Osteoblast (primary cell): ENCODE data around the gene MRPL52. TPM values are rescaled to one million over a fixed set of nuclear protein-coding genes. Genes with fewer than 3 reads are reported as not detected.

Experiments
- DNase-seq: peaks from one replicate; pipeline ENCODE4 v3.0.0; 2011; ENCODE audit warnings: low spot score, mixed read lengths; ENCODE audit not compliant: insufficient read length; ENCODE audit errors: missing footprints
- H2AFZ ChIP-seq: 2 replicates; pipeline ENCODE4 v1.6.0; 2011; ENCODE audit warnings: mild to moderate bottlenecking, low read length
- H3K27ac ChIP-seq: 2 replicates; pipeline ENCODE4 v1.5.1; 2011; ENCODE audit warnings: mild to moderate bottlenecking, low read depth, low read length, moderate library complexity
- H3K27me3 ChIP-seq: 2 replicates; pipeline ENCODE4 v1.6.0; 2012; ENCODE audit warnings: mild to moderate bottlenecking, control low read depth, inconsistent platforms, low read length, moderate library complexity; ENCODE audit not compliant: insufficient read depth
- H3K36me3 ChIP-seq: 2 replicates; pipeline ENCODE4 v1.5.1; 2011; ENCODE audit warnings: mild to moderate bottlenecking, low read length, control low read depth, moderate library complexity; ENCODE audit not compliant: insufficient read depth
- H3K4me1 ChIP-seq: 2 replicates; pipeline ENCODE4 v1.5.1; 2011; ENCODE audit warnings: mild to moderate bottlenecking, low read length, control low read depth, moderate library complexity; ENCODE audit not compliant: insufficient read depth
- H3K4me2 ChIP-seq: 2 replicates; pipeline ENCODE4 v1.6.0; 2011; ENCODE audit warnings: mild to moderate bottlenecking, low read length; ENCODE audit not compliant: insufficient read depth
- H3K4me3 ChIP-seq: fragments of 200-600 bp; sonication (generic); 3 replicates; pipeline ENCODE4 v1.5.1; 2012; ENCODE audit warnings: mild to moderate bottlenecking, low read length, inconsistent platforms; ENCODE audit not compliant: insufficient read depth
- H3K79me2 ChIP-seq: 2 replicates; pipeline ENCODE4 v1.6.0; 2012; ENCODE audit warnings: mild to moderate bottlenecking, low read length, control low read depth, inconsistent platforms; ENCODE audit not compliant: insufficient read depth
- H3K9me3 ChIP-seq: 2 replicates; pipeline ENCODE4 v1.5.1; 2011; ENCODE audit warnings: low read depth, low read length, control low read depth
- H4K20me1 ChIP-seq: 2 replicates; pipeline ENCODE4 v1.6.0; 2012; ENCODE audit warnings: mild to moderate bottlenecking, low read length, control low read depth; ENCODE audit not compliant: insufficient read depth
- total RNA-seq: library from RNA; depleted of rRNA; stranded (reverse); fragments of >200 nt; gene quantifications from 2 replicates; pipeline ENCODE4 v1.2.3, GENCODE V29; 2012
- TF ChIP-seq, protein P1 (sequence below): IDR thresholded peaks from 2 replicates; pipeline ENCODE4 v1.5.1; 2011; ENCODE audit warnings: mild to moderate bottlenecking, low read depth, low read length, moderate library complexity; ENCODE audit errors: extremely low read depth

Gene MRPL52
- total RNA-seq, 1 donor = 31.5 TPM

DNA sequence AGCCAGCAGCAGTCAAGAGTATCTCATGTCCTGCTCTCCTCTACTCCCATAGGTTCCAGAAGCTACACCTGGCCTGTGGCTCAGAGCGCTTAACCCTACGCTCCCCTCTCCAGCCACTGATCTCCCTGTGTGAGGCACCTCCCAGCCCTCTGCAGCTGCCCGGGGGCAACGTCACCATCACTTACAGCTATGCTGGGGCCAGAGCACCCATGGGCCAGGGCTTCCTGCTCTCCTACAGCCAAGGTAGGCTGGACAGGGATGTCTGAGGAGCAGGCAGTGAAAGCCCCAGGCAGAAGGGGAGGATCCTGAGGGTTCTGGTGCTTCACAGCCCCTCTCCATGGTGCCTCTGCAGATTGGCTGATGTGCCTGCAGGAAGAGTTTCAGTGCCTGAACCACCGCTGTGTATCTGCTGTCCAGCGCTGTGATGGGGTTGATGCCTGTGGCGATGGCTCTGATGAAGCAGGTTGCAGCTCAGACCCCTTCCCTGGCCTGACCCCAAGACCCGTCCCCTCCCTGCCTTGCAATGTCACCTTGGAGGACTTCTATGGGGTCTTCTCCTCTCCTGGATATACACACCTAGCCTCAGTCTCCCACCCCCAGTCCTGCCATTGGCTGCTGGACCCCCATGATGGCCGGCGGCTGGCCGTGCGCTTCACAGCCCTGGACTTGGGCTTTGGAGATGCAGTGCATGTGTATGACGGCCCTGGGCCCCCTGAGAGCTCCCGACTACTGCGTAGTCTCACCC, 45.5 kb downstream of the MRPL52 start:
- H3K9me3 ChIP-seq = no peaks in the 10 kb centered on the region
- no peak overlapping the region for H2AFZ ChIP-seq
- no peaks in the 10 kb centered on the region for H3K27me3 ChIP-seq
- no peak overlapping the region for H3K4me3 ChIP-seq
- DNase-seq = peak; percentile 43
- peaks cover 53% of the 10 kb centered on the region for H3K36me3 ChIP-seq
- H3K4me2 ChIP-seq = no peak overlapping the region
- H3K4me1 ChIP-seq = peaks cover 21% of the 10 kb centered on the region
- H3K27ac ChIP-seq = no peak overlapping the region
- H3K79me2 ChIP-seq = peaks cover 33% of the 10 kb centered on the region
- peaks cover 24% of the 10 kb centered on the region for H4K20me1 ChIP-seq
- TF ChIP-seq, protein P1, sequence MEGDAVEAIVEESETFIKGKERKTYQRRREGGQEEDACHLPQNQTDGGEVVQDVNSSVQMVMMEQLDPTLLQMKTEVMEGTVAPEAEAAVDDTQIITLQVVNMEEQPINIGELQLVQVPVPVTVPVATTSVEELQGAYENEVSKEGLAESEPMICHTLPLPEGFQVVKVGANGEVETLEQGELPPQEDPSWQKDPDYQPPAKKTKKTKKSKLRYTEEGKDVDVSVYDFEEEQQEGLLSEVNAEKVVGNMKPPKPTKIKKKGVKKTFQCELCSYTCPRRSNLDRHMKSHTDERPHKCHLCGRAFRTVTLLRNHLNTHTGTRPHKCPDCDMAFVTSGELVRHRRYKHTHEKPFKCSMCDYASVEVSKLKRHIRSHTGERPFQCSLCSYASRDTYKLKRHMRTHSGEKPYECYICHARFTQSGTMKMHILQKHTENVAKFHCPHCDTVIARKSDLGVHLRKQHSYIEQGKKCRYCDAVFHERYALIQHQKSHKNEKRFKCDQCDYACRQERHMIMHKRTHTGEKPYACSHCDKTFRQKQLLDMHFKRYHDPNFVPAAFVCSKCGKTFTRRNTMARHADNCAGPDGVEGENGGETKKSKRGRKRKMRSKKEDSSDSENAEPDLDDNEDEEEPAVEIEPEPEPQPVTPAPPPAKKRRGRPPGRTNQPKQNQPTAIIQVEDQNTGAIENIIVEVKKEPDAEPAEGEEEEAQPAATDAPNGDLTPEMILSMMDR = no peak

DNA sequence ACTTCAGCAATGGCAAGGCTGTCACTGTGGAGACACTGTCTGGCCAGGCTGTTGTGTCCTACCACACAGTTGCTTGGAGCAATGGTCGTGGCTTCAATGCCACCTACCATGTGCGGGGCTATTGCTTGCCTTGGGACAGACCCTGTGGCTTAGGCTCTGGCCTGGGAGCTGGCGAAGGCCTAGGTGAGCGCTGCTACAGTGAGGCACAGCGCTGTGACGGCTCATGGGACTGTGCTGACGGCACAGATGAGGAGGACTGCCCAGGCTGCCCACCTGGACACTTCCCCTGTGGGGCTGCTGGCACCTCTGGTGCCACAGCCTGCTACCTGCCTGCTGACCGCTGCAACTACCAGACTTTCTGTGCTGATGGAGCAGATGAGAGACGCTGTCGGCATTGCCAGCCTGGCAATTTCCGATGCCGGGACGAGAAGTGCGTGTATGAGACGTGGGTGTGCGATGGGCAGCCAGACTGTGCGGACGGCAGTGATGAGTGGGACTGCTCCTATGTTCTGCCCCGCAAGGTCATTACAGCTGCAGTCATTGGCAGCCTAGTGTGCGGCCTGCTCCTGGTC, 46.1 kb downstream of the MRPL52 start:
- H3K4me3 ChIP-seq = no peak overlapping the region
- no peaks in the 10 kb centered on the region for H3K9me3 ChIP-seq
- H3K36me3 ChIP-seq = peaks cover 53% of the 10 kb centered on the region
- no peaks in the 10 kb centered on the region for H3K27me3 ChIP-seq
- H4K20me1 ChIP-seq = peaks cover 24% of the 10 kb centered on the region
- peaks cover 15% of the 10 kb centered on the region for H3K4me1 ChIP-seq
- no peak overlapping the region for H3K27ac ChIP-seq
- TF ChIP-seq, protein P1 = no peak
- H2AFZ ChIP-seq = no peak overlapping the region
- peaks cover 33% of the 10 kb centered on the region for H3K79me2 ChIP-seq
- no peak overlapping the region for H3K4me2 ChIP-seq
- peak; percentile 62 for DNase-seq

DNA sequence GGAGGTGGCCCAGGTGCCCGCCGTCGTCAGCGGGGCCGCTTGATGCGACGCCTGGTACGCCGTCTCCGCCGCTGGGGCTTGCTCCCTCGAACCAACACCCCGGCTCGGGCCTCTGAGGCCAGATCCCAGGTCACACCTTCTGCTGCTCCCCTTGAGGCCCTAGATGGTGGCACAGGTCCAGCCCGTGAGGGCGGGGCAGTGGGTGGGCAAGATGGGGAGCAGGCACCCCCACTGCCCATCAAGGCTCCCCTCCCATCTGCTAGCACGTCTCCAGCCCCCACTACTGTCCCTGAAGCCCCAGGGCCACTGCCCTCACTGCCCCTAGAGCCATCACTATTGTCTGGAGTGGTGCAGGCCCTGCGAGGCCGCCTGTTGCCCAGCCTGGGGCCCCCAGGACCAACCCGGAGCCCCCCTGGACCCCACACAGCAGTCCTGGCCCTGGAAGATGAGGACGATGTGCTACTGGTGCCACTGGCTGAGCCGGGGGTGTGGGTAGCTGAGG, 47.4 kb downstream of the MRPL52 start:
- H3K4me1 ChIP-seq = peaks cover 10% of the 10 kb centered on the region
- H3K36me3 ChIP-seq = peaks cover 53% of the 10 kb centered on the region
- no peak overlapping the region for H3K4me2 ChIP-seq
- no peaks in the 10 kb centered on the region for H3K9me3 ChIP-seq
- H3K27me3 ChIP-seq = no peaks in the 10 kb centered on the region
- no peak overlapping the region for H3K27ac ChIP-seq
- TF ChIP-seq, protein P1 = no peak
- no peak for DNase-seq
- peaks cover 24% of the 10 kb centered on the region for H4K20me1 ChIP-seq
- H3K79me2 ChIP-seq = peaks cover 33% of the 10 kb centered on the region
- no peak overlapping the region for H3K4me3 ChIP-seq
- no peak overlapping the region for H2AFZ ChIP-seq
